Measurements from ENCODE around the gene STIM1.

STIM1 gene

DNA sequence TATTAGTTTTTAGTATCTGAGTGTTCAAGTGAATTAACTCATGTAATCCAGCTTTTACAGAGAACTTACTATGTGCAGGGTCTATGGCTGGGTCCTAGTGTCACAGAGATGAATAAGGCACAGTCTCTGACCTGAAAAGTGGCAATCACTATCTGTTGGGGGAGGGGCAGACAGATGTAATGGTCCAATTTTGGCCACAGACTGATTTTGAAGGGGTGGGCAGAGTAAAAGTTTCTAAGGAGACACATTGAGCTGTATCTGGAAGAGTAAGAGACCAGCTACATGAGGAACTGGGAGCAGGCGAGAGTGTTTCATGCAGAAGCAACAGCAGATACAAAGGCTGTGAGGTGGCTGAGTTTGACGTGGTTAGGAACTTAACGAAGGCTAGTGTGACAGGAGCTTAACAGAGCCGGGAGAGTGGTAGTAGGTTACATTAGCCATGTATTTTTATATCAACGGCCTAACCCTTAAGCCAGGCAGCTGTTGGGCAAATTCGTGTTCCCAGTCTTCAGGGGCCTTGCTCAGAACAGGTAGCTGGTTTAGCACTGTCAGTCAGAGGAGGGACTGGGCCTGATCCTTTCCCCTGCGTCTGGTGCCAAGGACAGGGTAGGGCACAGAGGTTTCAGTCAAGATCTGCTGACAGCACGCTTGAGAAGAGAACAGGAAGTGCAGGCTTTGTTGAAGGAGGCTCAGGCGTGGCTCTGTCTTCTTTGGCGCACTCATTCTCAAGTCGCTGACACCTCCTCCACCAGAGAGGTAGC lies 1.4 kb upstream of the STIM1 start:
- no peak overlapping the region for H3K4me3 ChIP-seq (replicated peaks; ENCODE audit: low read depth, low read length)
- TF ChIP-seq, protein P1, sequence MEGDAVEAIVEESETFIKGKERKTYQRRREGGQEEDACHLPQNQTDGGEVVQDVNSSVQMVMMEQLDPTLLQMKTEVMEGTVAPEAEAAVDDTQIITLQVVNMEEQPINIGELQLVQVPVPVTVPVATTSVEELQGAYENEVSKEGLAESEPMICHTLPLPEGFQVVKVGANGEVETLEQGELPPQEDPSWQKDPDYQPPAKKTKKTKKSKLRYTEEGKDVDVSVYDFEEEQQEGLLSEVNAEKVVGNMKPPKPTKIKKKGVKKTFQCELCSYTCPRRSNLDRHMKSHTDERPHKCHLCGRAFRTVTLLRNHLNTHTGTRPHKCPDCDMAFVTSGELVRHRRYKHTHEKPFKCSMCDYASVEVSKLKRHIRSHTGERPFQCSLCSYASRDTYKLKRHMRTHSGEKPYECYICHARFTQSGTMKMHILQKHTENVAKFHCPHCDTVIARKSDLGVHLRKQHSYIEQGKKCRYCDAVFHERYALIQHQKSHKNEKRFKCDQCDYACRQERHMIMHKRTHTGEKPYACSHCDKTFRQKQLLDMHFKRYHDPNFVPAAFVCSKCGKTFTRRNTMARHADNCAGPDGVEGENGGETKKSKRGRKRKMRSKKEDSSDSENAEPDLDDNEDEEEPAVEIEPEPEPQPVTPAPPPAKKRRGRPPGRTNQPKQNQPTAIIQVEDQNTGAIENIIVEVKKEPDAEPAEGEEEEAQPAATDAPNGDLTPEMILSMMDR (IDR thresholded peaks at IDR 0.05; ENCODE audit: low read depth, low read length, missing control alignments), result no peak
- DNase-seq (ENCODE audit: extremely low read depth, low read depth), result no peak

DNA sequence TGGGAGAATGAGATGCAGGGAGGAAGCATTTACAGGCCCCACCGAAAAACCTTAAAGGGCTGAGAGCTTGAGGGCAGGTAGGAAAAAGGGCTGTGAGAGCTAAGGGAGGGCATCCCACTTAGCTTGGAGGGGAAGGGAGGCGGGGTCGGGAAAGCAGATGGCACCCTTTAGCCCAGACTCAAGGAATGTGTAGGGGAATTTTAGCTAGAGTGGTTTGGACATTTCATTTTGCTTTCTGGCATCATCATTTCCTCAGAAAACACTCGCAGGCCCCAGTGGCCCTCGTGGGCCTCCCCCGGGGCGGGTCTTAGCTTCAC lies 846 bp upstream of the STIM1 start:
- H3K4me3 ChIP-seq (replicated peaks; ENCODE audit: low read depth, low read length), result peak overlapping the region; percentile 74
- DNase-seq (ENCODE audit: extremely low read depth, low read depth), result no peak
- TF ChIP-seq, protein P1 (IDR thresholded peaks at IDR 0.05; ENCODE audit: low read depth, low read length, missing control alignments), result no peak

DNA sequence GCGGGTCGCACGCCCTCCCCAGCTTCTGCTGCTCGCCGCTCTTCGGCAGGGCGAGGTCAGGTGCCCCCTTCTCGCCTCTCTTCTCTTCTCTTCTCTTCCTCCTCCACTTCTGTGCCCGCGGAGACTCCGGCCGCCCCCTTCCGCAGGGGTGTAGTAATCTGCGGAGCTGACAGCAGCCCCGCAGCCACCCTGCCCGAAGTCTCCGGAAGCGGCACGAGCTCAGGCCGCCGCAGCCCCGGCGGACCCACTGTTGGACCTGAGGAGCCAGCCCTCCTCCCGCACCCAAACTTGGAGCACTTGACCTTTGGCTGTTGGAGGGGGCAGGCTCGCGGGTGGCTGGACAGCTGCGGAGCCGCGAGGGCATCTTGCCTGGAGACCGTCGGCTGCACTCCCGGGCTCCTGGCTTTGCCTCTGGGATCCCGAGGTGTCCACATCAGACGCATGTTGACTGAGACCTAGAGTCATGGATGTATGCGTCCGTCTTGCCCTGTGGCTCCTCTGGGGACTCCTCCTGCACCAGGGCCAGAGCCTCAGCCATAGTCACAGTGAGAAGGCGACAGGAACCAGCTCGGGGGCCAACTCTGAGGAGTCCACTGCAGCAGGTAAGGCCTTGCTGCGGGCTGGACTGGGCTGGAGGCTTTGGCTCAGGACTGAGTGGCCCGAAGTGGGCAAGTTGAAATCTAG lies 486 bp downstream of the STIM1 start:
- TF ChIP-seq, protein P1 (IDR thresholded peaks at IDR 0.05; ENCODE audit: low read depth, low read length, missing control alignments), result no peak
- H3K4me3 ChIP-seq (replicated peaks; ENCODE audit: low read depth, low read length), result peak overlapping the region; percentile 74
- no peak for DNase-seq (ENCODE audit: extremely low read depth, low read depth)

DNA sequence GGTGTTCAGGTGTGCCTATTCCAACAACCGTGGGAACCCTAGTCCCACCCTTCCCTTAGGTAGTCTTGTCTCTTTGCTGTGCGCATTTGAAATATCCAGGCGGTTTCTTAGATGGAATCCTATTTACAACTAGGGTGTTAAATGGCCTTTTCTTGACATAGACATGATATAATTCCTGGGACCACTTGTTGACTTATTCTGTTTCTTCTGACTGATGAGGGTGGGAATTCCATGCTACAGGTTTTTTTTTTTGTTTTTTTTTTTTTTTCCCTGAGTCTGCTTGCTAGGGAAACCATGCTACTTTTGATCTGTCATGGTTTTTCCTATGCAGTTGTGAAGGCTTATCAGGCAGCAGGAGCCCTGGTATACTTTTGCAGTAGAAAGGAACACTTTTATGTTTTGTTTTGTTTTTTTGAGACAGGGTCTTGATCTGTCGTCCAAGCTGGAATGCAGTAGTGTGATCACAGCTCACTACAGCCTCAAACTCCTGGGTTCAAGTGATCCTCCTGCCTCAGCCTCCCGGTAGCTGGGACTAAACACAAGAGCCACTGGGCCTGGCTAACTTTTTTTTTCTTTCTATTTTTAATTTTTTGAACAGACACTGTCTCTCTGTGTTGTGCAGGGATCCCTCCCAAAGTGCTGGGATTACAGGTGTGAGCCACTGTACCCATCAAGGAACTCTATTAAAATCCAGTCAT lies 1.5 kb downstream of the STIM1 start:
- peak overlapping the region; percentile 74 for H3K4me3 ChIP-seq (replicated peaks; ENCODE audit: low read depth, low read length)
- DNase-seq (ENCODE audit: extremely low read depth, low read depth), result no peak
- TF ChIP-seq, protein P1 (IDR thresholded peaks at IDR 0.05; ENCODE audit: low read depth, low read length, missing control alignments), result no peak

DNA sequence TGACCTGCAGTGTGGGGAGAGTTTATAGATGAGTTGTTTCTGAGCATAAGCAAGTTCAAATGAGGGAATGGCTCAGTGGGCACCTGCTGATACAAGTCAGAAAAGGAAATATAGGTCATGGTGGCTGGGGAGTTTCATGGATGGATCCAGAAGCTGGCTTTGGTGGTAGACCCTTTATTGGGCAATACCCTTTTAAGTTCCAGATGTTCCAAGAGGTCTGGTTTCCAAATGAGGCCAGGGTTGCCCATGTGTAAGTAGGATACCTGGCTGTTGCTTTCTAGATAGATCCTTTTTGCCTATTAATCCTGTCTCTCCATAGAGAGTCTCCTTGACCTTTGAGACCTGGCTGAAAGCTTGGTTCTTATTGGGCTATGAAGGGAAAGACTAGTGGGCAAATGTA lies 2.2 kb downstream of the STIM1 start:
- no peak for DNase-seq (ENCODE audit: extremely low read depth, low read depth)
- TF ChIP-seq, protein P1 (IDR thresholded peaks at IDR 0.05; ENCODE audit: low read depth, low read length, missing control alignments), result no peak
- no peak overlapping the region for H3K4me3 ChIP-seq (replicated peaks; ENCODE audit: low read depth, low read length)

DNA sequence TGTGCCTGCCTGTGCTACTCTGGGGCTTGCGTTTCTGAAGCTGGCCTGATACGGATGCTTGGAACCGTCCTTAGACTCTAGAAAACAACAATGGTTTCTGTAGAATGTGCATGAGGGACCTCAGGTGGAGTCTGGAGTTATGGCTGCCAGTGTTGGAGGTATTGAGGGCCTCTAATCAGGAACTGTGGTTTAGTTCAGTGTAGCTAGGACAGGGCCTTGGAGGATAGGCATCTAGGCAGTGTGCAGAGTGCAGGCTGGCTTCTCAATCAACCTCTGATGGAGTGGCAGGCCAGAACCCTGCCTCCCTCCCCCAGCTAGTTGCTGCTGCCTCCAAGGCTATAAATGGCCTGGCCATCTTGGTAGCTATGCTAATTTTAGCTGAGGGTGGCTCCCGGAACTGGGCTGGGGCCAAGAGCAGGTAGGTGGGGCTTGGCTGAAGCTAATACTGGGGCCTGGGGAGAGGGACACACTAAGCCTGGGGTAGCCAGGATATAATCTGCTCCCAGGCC lies 4.0 kb downstream of the STIM1 start:
- no peak for DNase-seq (ENCODE audit: extremely low read depth, low read depth)
- TF ChIP-seq, protein P1 (IDR thresholded peaks at IDR 0.05; ENCODE audit: low read depth, low read length, missing control alignments), result no peak
- H3K4me3 ChIP-seq (replicated peaks; ENCODE audit: low read depth, low read length), result no peak overlapping the region
